GM12878 (cell line): ENCODE data around the gene SORCS2. TPM values are rescaled to one million over a fixed set of nuclear protein-coding genes. Genes with fewer than 3 reads are reported as not detected.

Source experiments
- ATAC-seq: fragments of 200-7000 bp; cut with Tn5 transposase; 3 replicates; pipeline ENCODE4 v1.9.1; 2020; ENCODE audit warnings: mild to moderate bottlenecking, moderate library complexity
- BruUV-seq: library from RNA; stranded (reverse); fragments of 400-500 nt; replicated peaks from 2 replicates; lab custom pipeline; 2021; lab: Mats Ljungman, UMichigan
- CTCF ChIA-PET: fragments of 300-600 bp; sonication (Branson Sonifier 250); formaldehyde crosslinking; extraction: SDS; loops from one replicate; lab custom pipeline; 2021; ENCODE audit warnings: inconsistent platforms; lab: Yijun Ruan, JAX
- POLR2A ChIA-PET: fragments of 350-600 bp; formaldehyde crosslinking; extraction: SDS; loops from one replicate; lab custom pipeline; 2021; ENCODE audit warnings: inconsistent platforms; lab: Charles Lee
- RAD21 ChIA-PET: fragments of 300-600 bp; sonication (Branson Sonifier 250); formaldehyde crosslinking; loops from one replicate; lab custom pipeline; 2023; ENCODE audit warnings: antibody characterized with exemption; ENCODE audit not compliant: unreplicated experiment; lab: Charles Lee
- SMC1A ChIA-PET: fragments of 300-600 bp; sonication (Branson Sonifier 250); formaldehyde crosslinking; loops from one replicate; lab custom pipeline; 2023; ENCODE audit not compliant: unreplicated experiment, uncharacterized antibody; lab: Charles Lee
- DNase-seq: peaks from one replicate; pipeline ENCODE4 v3.0.0-alpha.2; 2011; ENCODE audit warnings: low read depth, low spot score
- FAIRE-seq: peaks from 3 replicates; lab custom pipeline; 2011; peaks lifted over from hg19 to GRCh38; lab: Jason Lieb, UNC
- H2AFZ ChIP-seq: 2 replicates; pipeline ENCODE4 v1.6.0; 2011; ENCODE audit warnings: low read depth, low read length, control low read depth; ENCODE audit not compliant: control insufficient read depth
- H3K27ac ChIP-seq: 2 replicates; pipeline ENCODE4 v1.5.1; 2011; ENCODE audit warnings: control low read depth; ENCODE audit not compliant: control insufficient read depth, insufficient read depth
- H3K27me3 ChIP-seq, 2 experiments: replicated peaks in 1 of 2; 2 replicates each; pipeline versions ENCODE4 v1.6.0 to v1.6.1; 2011; ENCODE audit warnings: low read length in 1 of 2; ENCODE audit not compliant: control insufficient read depth in 2 of 2, insufficient read depth in 2 of 2
- H3K36me3 ChIP-seq, 2 experiments: 2 replicates each; pipeline ENCODE4 v1.5.1; 2011; ENCODE audit warnings: low read length in 1 of 2; ENCODE audit not compliant: control insufficient read depth in 2 of 2, insufficient read depth in 2 of 2
- H3K4me1 ChIP-seq: 2 replicates; pipeline ENCODE4 v1.6.1; 2011; ENCODE audit warnings: mild to moderate bottlenecking, low read length, moderate library complexity, mixed read lengths; ENCODE audit not compliant: control insufficient read depth, insufficient read depth
- H3K4me2 ChIP-seq: 2 replicates; pipeline ENCODE4 v1.6.0; 2011; ENCODE audit warnings: control low read depth; ENCODE audit not compliant: control insufficient read depth, insufficient read depth
- H3K4me3 ChIP-seq: fragments of 200-600 bp; sonication (generic); 2 replicates; pipeline ENCODE4 v1.5.1; 2016
- H3K79me2 ChIP-seq: 2 replicates; pipeline ENCODE4 v1.6.0; 2011; ENCODE audit warnings: low read length; ENCODE audit not compliant: control insufficient read depth, insufficient read depth
- H3K9ac ChIP-seq: 2 replicates; pipeline ENCODE4 v1.8.0; 2011; ENCODE audit warnings: low read length, control low read depth, mixed read lengths; ENCODE audit not compliant: control insufficient read depth, insufficient read depth
- H3K9me3 ChIP-seq: replicated peaks from 3 replicates; pipeline ENCODE4 v1.5.1; 2011; ENCODE audit warnings: mild to moderate bottlenecking, low read length; ENCODE audit not compliant: control insufficient read depth, insufficient read depth
- H4K20me1 ChIP-seq: 2 replicates; pipeline ENCODE4 v1.6.0; 2011; ENCODE audit not compliant: control insufficient read depth, insufficient read depth
- CHD4 ChIP-seq: fragments of 200-600 bp; sonication (generic); IDR thresholded peaks from 2 replicates; pipeline ENCODE4 v1.6.1; 2016; ENCODE audit warnings: mild to moderate bottlenecking
- CTCF ChIP-seq, 3 experiments: IDR thresholded peaks in 2 of 3; conservative IDR thresholded peaks in 1 of 3; 2 replicates each; pipeline ENCODE4 v1.5.1; 2011; ENCODE audit warnings: low read depth in 3 of 3, low read length in 3 of 3, mild to moderate bottlenecking in 3 of 3, control low read depth in 2 of 3, moderate library complexity in 2 of 3, inconsistent platforms in 1 of 3, mixed read lengths in 1 of 3; ENCODE audit not compliant: control insufficient read depth in 2 of 3, insufficient read depth in 1 of 3; ENCODE audit errors: extremely low read depth in 1 of 3
- HSF1 ChIP-seq: fragments of 150-350 bp; IDR thresholded peaks from 2 replicates; pipeline ENCODE4 v1.6.1; 2014; ENCODE audit warnings: mild to moderate bottlenecking, low read depth, low read length
- MLLT1 ChIP-seq: fragments of 450-650 bp; IDR thresholded peaks from 2 replicates; pipeline ENCODE4 v1.6.1; 2016; ENCODE audit warnings: mild to moderate bottlenecking
- MTA3 ChIP-seq: IDR thresholded peaks from 2 replicates; pipeline ENCODE4 v1.6.1; 2012; ENCODE audit warnings: low read length, inconsistent platforms, borderline replicate concordance
- NFIC ChIP-seq: IDR thresholded peaks from 2 replicates; pipeline ENCODE4 v1.6.1; 2012; ENCODE audit warnings: low read depth, mild to moderate bottlenecking, inconsistent platforms, low read length, moderate library complexity
- NKRF ChIP-seq: fragments of 450-650 bp; conservative IDR thresholded peaks from 2 replicates; pipeline ENCODE4 v1.6.1; 2017; ENCODE audit warnings: mild to moderate bottlenecking, moderate library complexity
- SIX5 ChIP-seq: IDR thresholded peaks from 2 replicates; pipeline ENCODE4 v1.6.1; 2011; ENCODE audit warnings: mild to moderate bottlenecking, low read depth, low read length, moderate library complexity; ENCODE audit not compliant: severe bottlenecking
- TAF1 ChIP-seq: IDR thresholded peaks from 2 replicates; pipeline ENCODE4 v1.6.1; 2011; ENCODE audit warnings: mild to moderate bottlenecking, low read depth, low read length, borderline replicate concordance
- ZNF207 ChIP-seq: fragments of 450-650 bp; IDR thresholded peaks from 2 replicates; pipeline ENCODE4 v1.6.1; 2014; ENCODE audit warnings: antibody characterized with exemption, mild to moderate bottlenecking, borderline replicate concordance
- ZNF592 ChIP-seq: fragments of 450-650 bp; IDR thresholded peaks from 2 replicates; pipeline ENCODE4 v1.6.1; 2017; ENCODE audit warnings: mild to moderate bottlenecking, moderate library complexity
- WGBS: methylation state at CpG from one replicate; pipeline ENCODE4 v1.1.6; 2016; ENCODE audit warnings: low lambda C conversion rate; ENCODE audit not compliant: insufficient replicate concordance, insufficient coverage; ENCODE audit errors: missing lambda C conversion rate; 5-methylcytosine and 5-hydroxymethylcytosine counted together
- in situ Hi-C: fragments of 300-500 bp; cut with MboI; formaldehyde crosslinking; loops from 9 replicates; pipeline ENCODE4 v1.14.3; 2018; ENCODE audit warnings: mixed read lengths
- intact Hi-C: fragments of 100-400 bp; cut with micrococcal nuclease; formaldehyde crosslinking; loops from one replicate; pipeline ENCODE4 v1.14.2; 2022; ENCODE audit not compliant: unreplicated experiment
- polyA plus RNA-seq, 11 experiments: library from polyadenylated mRNA; depleted of rRNA in 4 of 11; unstranded in 6 of 11; stranded (reverse) in 5 of 11; fragments of >200 nt; fragmentation: Nextera tagmentation in 4 of 11; fragmentation: Illumina TruSeq in 1 of 11; extraction: Ambion mirVana in 4 of 11; extraction: Trizol in 1 of 11; gene quantifications; 1 replicate in 1 of 11; 2 replicates in 10 of 11; pipeline versions ENCODE4 v1.2.1 to v1.2.3, GENCODE V29; 2011 to 2016; ENCODE audit warnings: inconsistent platforms in 2 of 11, missing spikeins in 2 of 11, low read depth in 1 of 11
- total RNA-seq, 4 experiments: library from RNA; depleted of rRNA in 3 of 4; stranded (reverse); fragments of >200 nt in 3 of 4; fragmentation: Illumina TruSeq in 1 of 4; extraction: Trizol in 1 of 4; gene quantifications; 2 replicates each; pipeline versions ENCODE4 v1.2.1 to v1.2.3, GENCODE V29; 2013 to 2021

The SORCS2 gene
- total and polyA plus RNA-seq, 10 of the 15 experiments (the other 5 are each of a cell fraction or from before 2014, with no cell fraction given) = 0.01 to 0.15 (median 0.05) TPM; not detected in 5

GRCh38 chr4:7760706-7761105 lies 568.4 kb downstream of the SORCS2 start:
- no peak for DNase-seq
- TF ChIP-seq NFIC = no peak
- no peak for TF ChIP-seq NKRF
- no peak for TF ChIP-seq ZNF592
- no peak for TF ChIP-seq CTCF (IDR thresholded peaks at IDR 0.05 in 2 of 3, conservative IDR thresholded peaks at IDR 0.05 in 1 of 3; ENCODE audit: control insufficient read depth in 2 of 3, extremely low read depth in 1 of 3, insufficient read depth in 1 of 3, low read depth in 3 of 3, low read length in 3 of 3)
- TF ChIP-seq MTA3 = no peak
- no peak for TF ChIP-seq MLLT1
- no peak for TF ChIP-seq SIX5
- TF ChIP-seq HSF1 = no peak
- TF ChIP-seq CHD4 = no peak
- TF ChIP-seq ZNF207 = no peak
- TF ChIP-seq TAF1 = no peak
- RAD21 ChIA-PET = interaction anchor here (0.5 to 2.2 kb wide), 2 partner anchors 41 to 210 kb away, joined by 3 to 14 read pairs; no protein-coding TSS in a partner anchor
- no peak for FAIRE-seq
- ATAC-seq = no peak
- POLR2A ChIA-PET = no interaction called here
- H4K20me1 ChIP-seq = no peaks in the 10 kb centered on the region
- H2AFZ ChIP-seq = no peak overlapping the region
- H3K9me3 ChIP-seq = no peaks in the 10 kb centered on the region
- in situ Hi-C loops = no loop called here
- H3K79me2 ChIP-seq = no peaks in the 10 kb centered on the region
- BruUV-seq = no TSS peak
- no peak overlapping the region for H3K9ac ChIP-seq
- H3K27me3 ChIP-seq = peaks cover 0 to 2% of the 10 kb centered on the region in 2 experiments; a peak in 2 of 4 replicates
- no peak overlapping the region for H3K4me2 ChIP-seq
- H3K27ac ChIP-seq = no peak overlapping the region
- no peaks in the 10 kb centered on the region for H3K36me3 ChIP-seq
- H3K4me3 ChIP-seq = no peak overlapping the region
- H3K4me1 ChIP-seq = peaks cover 4% of the 10 kb centered on the region; the same call in 1 of the 2 replicates
- intact Hi-C loops = loop anchor here (1.0 to 5.0 kb wide), 2 partner anchors 42 to 227 kb away; no protein-coding TSS in a partner anchor
- CTCF ChIA-PET = interaction anchor here (1.0 to 3.2 kb wide), 4 partner anchors 16 to 41 kb away, joined by 4 to 27 read pairs (median 10); no protein-coding TSS in a partner anchor
- WGBS = 43% methylated on average over 16 of the region's 16 CpGs
- SMC1A ChIA-PET = no interaction called here
